D721Med (cell line): ENCODE data around the gene TOX3.

Source experiments
- DNase-seq: peaks from one replicate; pipeline ENCODE4 v3.0.0; 2011; ENCODE audit warnings: low spot score; ENCODE audit not compliant: insufficient read length
- FAIRE-seq: peaks from 2 replicates; lab custom pipeline; 2011; peaks lifted over from hg19 to GRCh38; lab: Jason Lieb, UNC
- CTCF ChIP-seq: IDR thresholded peaks from 2 replicates; pipeline ENCODE4 v1.5.1; 2012; ENCODE audit warnings: mild to moderate bottlenecking, control low read depth; ENCODE audit not compliant: insufficient read depth; ENCODE audit errors: missing control alignments

TOX3 gene

GRCh38 chr16:52572656-52573055, 25.7 kb upstream of the TOX3 start:
- DNase-seq, result no peak
- no peak for TF ChIP-seq CTCF
- FAIRE-seq, result no peak

- no peak for FAIRE-seq
- no peak for TF ChIP-seq CTCF
- no peak for DNase-seq
Measured at GRCh38 chr16:52570495-52571091, 23.6 kb upstream of the TOX3 start.

GRCh38 chr16:52569701-52570100, 22.8 kb upstream of the TOX3 start:
- FAIRE-seq, result no peak
- TF ChIP-seq CTCF, result no peak

DNA sequence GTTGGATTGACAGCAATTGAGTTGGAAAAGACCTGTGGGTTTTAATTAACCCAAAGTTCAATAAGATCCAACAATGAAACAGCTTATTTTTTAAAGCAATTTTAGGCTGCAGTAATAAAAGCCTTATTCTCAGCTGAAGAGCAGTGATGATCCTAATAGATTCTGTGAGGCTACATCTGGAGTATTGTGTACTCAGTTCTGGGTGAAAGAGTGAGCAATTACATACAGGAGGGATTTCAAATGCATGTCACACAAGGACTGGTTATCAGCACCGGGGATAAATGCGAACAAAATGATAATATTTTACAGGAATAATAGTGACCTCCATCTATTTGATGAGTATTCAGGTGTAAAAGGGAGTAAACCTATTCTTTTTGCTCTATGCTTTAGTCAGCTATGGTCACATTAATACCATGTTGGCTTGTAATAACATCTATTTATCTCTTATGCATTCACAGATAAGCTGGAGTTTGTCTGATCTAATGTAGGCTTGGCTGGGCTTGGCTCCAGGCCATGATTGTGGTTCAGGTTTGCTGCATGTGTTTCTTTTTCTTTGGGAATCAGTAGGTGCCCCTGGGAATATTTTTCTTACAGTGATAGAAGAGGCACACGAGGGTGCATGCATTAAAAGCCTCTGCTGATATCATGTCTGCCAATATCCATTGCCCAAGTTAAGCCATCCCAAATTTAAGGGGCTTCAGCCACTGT, 22.2 kb upstream of the TOX3 start:
- no peak for DNase-seq
- TF ChIP-seq CTCF, result no peak
- FAIRE-seq, result no peak

More at GRCh38 chr16:52569701-52570100, 22.8 kb upstream of the TOX3 start:
- DNase-seq, result no peak

- no peak for FAIRE-seq
- DNase-seq, result no peak
- no peak for TF ChIP-seq CTCF
Measured at GRCh38 chr16:52568495-52568894, 21.6 kb upstream of the TOX3 start.

GRCh38 chr16:52567193-52567592, 20.2 kb upstream of the TOX3 start:
- TF ChIP-seq CTCF, result no peak
- DNase-seq (no peak), FAIRE-seq (no peak)
